K562 (cell line): ENCODE data around the gene MAGI1. TPM values are rescaled to one million over a fixed set of nuclear protein-coding genes. Genes with fewer than 3 reads are reported as not detected.

Experiments used
- CREB3L1 ChIP-seq: fragments of 450-650 bp; IDR thresholded peaks from 2 replicates; pipeline ENCODE4 v1.6.1; 2014; ENCODE audit warnings: low read depth, mild to moderate bottlenecking, moderate library complexity, borderline replicate concordance
- KDM5B ChIP-seq: fragments of 200-600 bp; sonication (generic); IDR thresholded peaks from 2 replicates; pipeline ENCODE4 v1.6.1; 2012; ENCODE audit warnings: low read depth, mild to moderate bottlenecking, moderate library complexity, low read length, control low read depth, inconsistent platforms; ENCODE audit not compliant: insufficient replicate concordance
- NKRF ChIP-seq: fragments of 450-650 bp; IDR thresholded peaks from 2 replicates; pipeline ENCODE4 v1.6.1; 2016; ENCODE audit warnings: borderline replicate concordance
- SRF ChIP-seq, 2 experiments: fragments of 250-450, 450-650 bp in 1 of 2; sonication (Bioruptor Pico) in 1 of 2; sonication (generic) in 1 of 2; formaldehyde crosslinking; IDR thresholded peaks; 2 replicates each; pipeline versions ENCODE4 v1.5.0 to v1.5.1; 2020 to 2022; ENCODE audit warnings: mild to moderate bottlenecking in 1 of 2, missing genetic modification reagents in 1 of 2
- ZBTB5 ChIP-seq: fragments of 450-650 bp; IDR thresholded peaks from 2 replicates; pipeline ENCODE4 v1.6.1; 2017; ENCODE audit warnings: antibody characterized with exemption
- ZMIZ1 ChIP-seq, 2 experiments: fragments of 150-350 bp in 1 of 2; IDR thresholded peaks; 2 replicates each; pipeline ENCODE4 v1.6.1; 2012 to 2016; ENCODE audit warnings: low read depth in 2 of 2, low read length in 2 of 2, mild to moderate bottlenecking in 1 of 2, moderate library complexity in 1 of 2
- polyA plus RNA-seq, 8 experiments: library from polyadenylated mRNA; depleted of rRNA in 4 of 8; stranded (reverse) in 5 of 8; unstranded in 3 of 8; fragments of >200 nt; fragmentation: Nextera tagmentation in 2 of 8; fragmentation: Illumina TruSeq in 1 of 8; extraction: Ambion mirVana in 2 of 8; extraction: Trizol in 1 of 8; gene quantifications; 2 replicates each; pipeline versions ENCODE4 v1.2.1 to v1.2.3, GENCODE V29; 2011 to 2014; ENCODE audit warnings: inconsistent platforms in 1 of 8, missing spikeins in 1 of 8
- total RNA-seq, 7 experiments: library from RNA; depleted of rRNA in 6 of 7; stranded (reverse); fragments of >200 nt in 6 of 7; fragmentation: Illumina TruSeq in 2 of 7; extraction: Trizol in 2 of 7; gene quantifications; 2 replicates each; pipeline versions ENCODE4 v1.2.1 to v1.2.3, GENCODE V29; 2011 to 2021; ENCODE audit warnings: low replicate concordance in 1 of 7

MAGI1 gene
- total and polyA plus RNA-seq, 9 of the 15 experiments (the other 6 are each of a cell fraction or from before 2014, with no cell fraction given), result 7.8 to 59.4 (median 43.2) TPM

GRCh38 chr3:65938676-65939075 lies 100.0 kb downstream of the MAGI1 start (continued):
- no peak for TF ChIP-seq SRF (CRISPR knock-in tag; IDR thresholded peaks at IDR 0.05)
- no peak for TF ChIP-seq ZBTB5
- TF ChIP-seq NKRF, result no peak
- TF ChIP-seq KDM5B, result no peak
- TF ChIP-seq CREB3L1, result no peak
- TF ChIP-seq ZMIZ1 (IDR thresholded peaks at IDR 0.05; ENCODE audit: low read depth in 2 of 2, low read length in 2 of 2), result no peak
